ENCODE data around the gene TPP1.

TPP1 gene

DNA sequence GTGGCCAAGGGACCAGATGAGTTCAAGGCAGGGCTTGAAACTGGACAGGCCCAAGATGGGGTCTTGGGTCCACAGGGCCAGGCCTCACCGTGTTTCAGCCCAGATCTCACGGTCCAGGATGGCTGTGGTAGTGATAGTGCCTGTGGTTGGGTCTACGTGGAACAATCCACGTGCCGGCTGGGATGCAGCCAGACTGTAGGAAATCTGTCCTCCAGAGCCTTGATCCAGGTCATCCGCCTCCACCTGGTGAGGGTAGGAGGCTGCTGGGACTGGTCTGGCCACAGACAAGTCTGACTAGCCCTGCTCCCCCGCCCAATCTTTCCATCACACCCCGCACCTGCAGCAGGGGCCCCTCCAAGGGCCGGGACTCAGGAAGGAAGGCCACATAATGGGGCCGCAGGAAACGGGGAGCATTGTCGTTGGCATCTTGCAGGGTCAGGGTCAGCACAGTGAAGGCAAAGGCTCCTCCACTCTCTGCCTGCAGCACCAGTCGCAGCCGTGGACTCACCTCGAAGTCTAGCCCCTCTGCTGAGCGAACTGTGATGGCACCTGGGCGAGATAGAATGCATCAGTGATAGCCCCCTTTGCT, 6.7 kb upstream of the TPP1 start:
- no peak overlapping the region for H2AK5ac ChIP-seq (ENCODE audit: low read length)
- H3K4me2 ChIP-seq (ENCODE audit: low read length) = no peak overlapping the region
- H3K79me2 ChIP-seq (ENCODE audit: control insufficient read depth, insufficient read depth, low read length, poor library complexity) = no peaks in the 10 kb centered on the region
- no peak overlapping the region for H3K23ac ChIP-seq (ENCODE audit: low read length)
- H3K79me1 ChIP-seq (ENCODE audit: low read length) = no peaks in the 10 kb centered on the region
- no peak overlapping the region for H2BK120ac ChIP-seq (ENCODE audit: insufficient read depth, low read length, poor library complexity)
- H2AFZ ChIP-seq (ENCODE audit: insufficient read depth, low read length, poor library complexity) = no peak overlapping the region
- peak overlapping the region; percentile 10 for H3K4me3 ChIP-seq (ENCODE audit: low read depth, low read length)
- H3K36me3 ChIP-seq (ENCODE audit: control insufficient read depth in 1 of 2, insufficient read depth in 2 of 2, low read length in 2 of 2) = no peaks in the 10 kb centered on the region
- no peak overlapping the region for H3K18ac ChIP-seq (ENCODE audit: low read length)
- H2BK12ac ChIP-seq (ENCODE audit: low read length) = no peak overlapping the region
- H3K27me3 ChIP-seq (ENCODE audit: insufficient read depth, low read length) = peaks cover 20% of the 10 kb centered on the region
- no peak overlapping the region for H3K9ac ChIP-seq (ENCODE audit: low read length)
- H3K4ac ChIP-seq (ENCODE audit: low read depth, low read length) = no peak overlapping the region
- no peak for DNase-seq
- no peak overlapping the region for H3K27ac ChIP-seq (ENCODE audit: low read depth, low read length)
- no peak overlapping the region for H4K91ac ChIP-seq (ENCODE audit: low read depth, low read length)
- H3K4me1 ChIP-seq (ENCODE audit: control insufficient read depth in 1 of 2, insufficient read depth in 2 of 2, low read length in 2 of 2) = peaks cover 6 to 10% of the 10 kb centered on the region in 2 experiments
- WGBS (ENCODE audit: extremely low coverage, insufficient coverage, insufficient read length) = no CpG with 5 or more reads among the region's 17 CpGs
- H2BK5ac ChIP-seq (ENCODE audit: low read depth, low read length, poor library complexity) = no peak overlapping the region
- H4K8ac ChIP-seq (ENCODE audit: low read depth, low read length) = no peak overlapping the region
- no peak overlapping the region for H3K14ac ChIP-seq (ENCODE audit: low read length)
- no peak overlapping the region for H4K12ac ChIP-seq (ENCODE audit: low read depth, low read length)
- peaks cover 12% of the 10 kb centered on the region for H3K9me3 ChIP-seq (ENCODE audit: insufficient read depth, low read depth, low read length)

DNA sequence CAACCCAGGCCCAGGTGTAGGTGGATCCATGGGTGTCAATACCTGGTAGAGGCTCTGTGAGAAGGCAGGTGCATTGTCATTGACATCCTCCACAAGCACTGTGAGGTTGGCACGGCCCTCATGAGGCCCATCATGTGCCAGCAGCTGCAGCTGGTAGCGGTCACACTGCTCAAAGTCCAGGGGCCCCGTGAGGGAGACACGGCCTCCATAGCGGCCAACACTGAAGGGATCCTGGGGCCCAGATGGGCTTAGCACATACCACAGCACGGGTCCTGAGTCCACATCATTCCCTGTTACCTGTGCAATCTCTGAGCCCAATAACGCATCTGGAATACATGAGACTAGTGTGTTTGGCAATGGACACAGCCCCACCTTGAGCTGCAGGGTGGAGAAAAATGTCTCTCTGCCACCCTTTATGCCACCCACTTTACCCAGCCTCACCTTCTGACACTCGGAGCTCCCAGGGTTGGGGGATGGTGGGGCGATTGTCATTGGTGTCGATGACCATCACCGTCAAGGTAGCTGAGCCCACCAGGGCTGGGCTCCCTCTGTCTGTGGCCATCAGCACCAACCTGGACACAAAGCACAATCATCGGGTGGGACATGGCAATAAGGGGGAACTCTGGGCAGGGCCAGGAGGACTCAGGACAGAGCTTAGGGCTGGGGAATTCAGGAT, 6.1 kb upstream of the TPP1 start:
- H3K79me2 ChIP-seq (ENCODE audit: control insufficient read depth, insufficient read depth, low read length, poor library complexity) = no peaks in the 10 kb centered on the region
- H3K9me3 ChIP-seq (ENCODE audit: insufficient read depth, low read depth, low read length) = peaks cover 11% of the 10 kb centered on the region
- H2BK12ac ChIP-seq (ENCODE audit: low read length) = no peak overlapping the region
- no peak overlapping the region for H3K4me3 ChIP-seq (ENCODE audit: low read depth, low read length)
- H3K23ac ChIP-seq (ENCODE audit: low read length) = no peak overlapping the region
- no peak overlapping the region for H4K12ac ChIP-seq (ENCODE audit: low read depth, low read length)
- no peaks in the 10 kb centered on the region for H3K36me3 ChIP-seq (ENCODE audit: control insufficient read depth in 1 of 2, insufficient read depth in 2 of 2, low read length in 2 of 2)
- H3K9ac ChIP-seq (ENCODE audit: low read length) = no peak overlapping the region
- DNase-seq = no peak
- no peak overlapping the region for H3K4ac ChIP-seq (ENCODE audit: low read depth, low read length)
- H2BK5ac ChIP-seq (ENCODE audit: low read depth, low read length, poor library complexity) = no peak overlapping the region
- no peak overlapping the region for H2AK5ac ChIP-seq (ENCODE audit: low read length)
- peaks cover 14% of the 10 kb centered on the region for H3K27me3 ChIP-seq (ENCODE audit: insufficient read depth, low read length)
- no peak overlapping the region for H4K91ac ChIP-seq (ENCODE audit: low read depth, low read length)
- H3K14ac ChIP-seq (ENCODE audit: low read length) = no peak overlapping the region
- H3K4me1 ChIP-seq (ENCODE audit: control insufficient read depth in 1 of 2, insufficient read depth in 2 of 2, low read length in 2 of 2) = peaks cover 2 to 4% of the 10 kb centered on the region in 2 experiments
- no CpG with 5 or more reads among the region's 12 CpGs for WGBS (ENCODE audit: extremely low coverage, insufficient coverage, insufficient read length)
- no peak overlapping the region for H4K8ac ChIP-seq (ENCODE audit: low read depth, low read length)
- no peak overlapping the region for H3K18ac ChIP-seq (ENCODE audit: low read length)
- H3K79me1 ChIP-seq (ENCODE audit: low read length) = no peaks in the 10 kb centered on the region
- H3K4me2 ChIP-seq (ENCODE audit: low read length) = no peak overlapping the region
- H2BK120ac ChIP-seq (ENCODE audit: insufficient read depth, low read length, poor library complexity) = no peak overlapping the region
- H3K27ac ChIP-seq (ENCODE audit: low read depth, low read length) = no peak overlapping the region
- H2AFZ ChIP-seq (ENCODE audit: insufficient read depth, low read length, poor library complexity) = no peak overlapping the region

DNA sequence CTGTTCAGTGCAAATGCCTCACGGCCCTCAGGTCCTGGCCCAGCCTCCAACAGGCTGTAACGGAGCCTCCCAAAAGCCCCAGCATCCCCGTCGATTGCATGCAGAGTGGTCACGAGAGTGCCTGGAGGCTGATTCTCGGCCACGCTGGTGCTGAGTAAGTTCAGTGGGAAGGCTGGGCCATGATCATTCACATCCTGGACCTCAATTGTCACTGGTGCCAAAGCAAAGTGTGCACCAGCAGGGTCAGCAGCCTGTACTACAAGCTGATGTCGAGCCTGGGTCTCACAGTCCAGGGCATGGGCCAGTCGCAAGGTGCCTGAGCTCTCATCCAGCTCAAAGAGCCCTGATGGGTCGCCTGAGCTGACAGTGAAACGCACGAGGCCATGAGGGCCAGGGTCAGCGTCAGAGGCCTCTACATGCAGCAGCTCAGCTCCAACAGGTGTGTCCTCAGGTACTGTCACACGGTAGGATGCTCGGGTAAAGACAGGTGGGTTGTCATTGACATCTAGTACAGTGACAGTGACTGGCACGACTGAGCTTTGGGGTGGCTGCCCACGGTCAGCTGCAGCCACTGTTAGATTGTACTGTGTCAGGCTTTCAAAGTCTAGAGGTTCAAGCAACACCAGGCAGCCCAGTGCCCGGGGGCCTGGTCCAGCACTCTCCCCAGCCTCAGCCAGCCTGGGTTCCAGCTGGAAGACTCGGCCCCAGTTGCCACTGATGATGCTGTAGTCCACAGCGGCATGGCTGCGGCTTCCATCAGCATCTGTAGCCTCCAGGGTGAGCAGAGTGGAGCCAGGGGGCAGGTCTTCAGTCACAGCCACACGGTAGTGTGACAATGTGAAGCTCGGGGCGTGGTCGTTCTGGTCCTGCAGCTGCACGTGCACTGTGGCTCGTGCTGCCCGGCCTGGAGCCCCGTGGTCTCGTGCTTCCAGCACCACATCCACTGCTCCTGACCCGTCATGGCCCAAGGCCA, 4.5 kb upstream of the TPP1 start:
- Histone ChIP-seq H3K9ac (ENCODE audit: low read length) (no peak overlapping the region), H3K4ac (ENCODE audit: low read depth, low read length) (no peak overlapping the region), H4K91ac (ENCODE audit: low read depth, low read length) (no peak overlapping the region), H3K27me3 (ENCODE audit: insufficient read depth, low read length) (peaks cover 5% of the 10 kb centered on the region), H2BK120ac (ENCODE audit: insufficient read depth, low read length, poor library complexity) (no peak overlapping the region), H3K14ac (ENCODE audit: low read length) (no peak overlapping the region), H3K79me2 (ENCODE audit: control insufficient read depth, insufficient read depth, low read length, poor library complexity) (peaks cover 2% of the 10 kb centered on the region), H4K8ac (ENCODE audit: low read depth, low read length) (no peak overlapping the region), H3K4me1 (ENCODE audit: control insufficient read depth in 1 of 2, insufficient read depth in 2 of 2, low read length in 2 of 2) (peaks cover 1 to 3% of the 10 kb centered on the region in 2 experiments), H3K18ac (ENCODE audit: low read length) (no peak overlapping the region), H3K79me1 (ENCODE audit: low read length) (peaks cover 5% of the 10 kb centered on the region), H3K9me3 (ENCODE audit: insufficient read depth, low read depth, low read length) (peaks cover 5% of the 10 kb centered on the region), H2BK5ac (ENCODE audit: low read depth, low read length, poor library complexity) (no peak overlapping the region), H2BK12ac (ENCODE audit: low read length) (no peak overlapping the region), H2AK5ac (ENCODE audit: low read length) (no peak overlapping the region), H3K36me3 (ENCODE audit: control insufficient read depth in 1 of 2, insufficient read depth in 2 of 2, low read length in 2 of 2) (no peaks in the 10 kb centered on the region), H3K27ac (ENCODE audit: low read depth, low read length) (no peak overlapping the region), H4K12ac (ENCODE audit: low read depth, low read length) (no peak overlapping the region), H2AFZ (ENCODE audit: insufficient read depth, low read length, poor library complexity) (no peak overlapping the region), H3K23ac (ENCODE audit: low read length) (no peak overlapping the region), H3K4me2 (ENCODE audit: low read length) (no peak overlapping the region), H3K4me3 (ENCODE audit: low read depth, low read length) (no peak overlapping the region)
- no CpG with 5 or more reads among the region's 31 CpGs for WGBS (ENCODE audit: extremely low coverage, insufficient coverage, insufficient read length)
- DNase-seq = no peak

DNA sequence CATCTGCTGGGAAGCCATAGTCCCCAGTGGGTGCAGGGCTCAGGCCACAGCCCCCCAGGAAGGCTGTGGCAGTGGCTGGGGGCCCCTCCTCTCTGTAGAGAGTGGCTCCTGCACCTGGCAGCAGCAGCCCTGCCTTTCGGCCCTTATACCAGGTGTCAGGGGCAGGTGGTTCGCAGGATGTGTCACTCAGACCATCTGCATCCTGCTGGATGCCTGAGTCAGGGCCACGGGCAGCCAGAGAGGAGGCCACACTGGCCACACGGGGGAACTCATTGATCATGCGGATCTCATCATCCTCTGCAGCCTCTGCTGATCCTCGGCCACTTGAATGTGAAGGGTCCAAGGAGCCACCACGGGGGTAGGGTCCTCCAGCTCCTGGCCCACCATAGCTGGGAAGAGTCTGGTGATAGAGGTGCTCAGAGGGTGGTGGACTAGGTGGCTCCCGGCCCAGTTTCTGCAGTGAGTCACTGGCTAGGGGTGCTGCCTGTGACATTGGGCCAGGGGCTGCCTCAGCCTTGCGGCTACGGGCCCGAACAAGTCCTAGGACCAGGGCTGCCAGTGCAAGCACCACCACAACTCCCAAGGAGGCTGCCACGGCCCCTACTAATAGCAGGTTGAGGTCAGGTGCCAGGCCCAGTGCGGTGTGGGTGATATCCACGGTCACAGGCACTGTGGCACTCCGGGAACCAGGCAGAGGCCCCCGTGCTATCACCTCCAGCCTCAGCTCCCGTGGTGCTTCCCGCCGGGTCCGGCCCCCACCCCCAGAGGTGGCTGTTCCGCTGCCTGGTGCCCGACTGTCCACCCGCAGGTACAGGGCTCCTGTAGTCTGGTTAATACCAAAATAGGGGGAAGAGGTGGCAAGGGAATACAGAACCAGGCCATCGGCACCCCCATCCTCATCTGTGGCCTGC, 3.3 kb upstream of the TPP1 start:
- peak in 1 of 2 donors; percentile 38 for DNase-seq
- Histone ChIP-seq H4K12ac (ENCODE audit: low read depth, low read length) (no peak overlapping the region), H3K27me3 (ENCODE audit: insufficient read depth, low read length) (no peaks in the 10 kb centered on the region), H3K9me3 (ENCODE audit: insufficient read depth, low read depth, low read length) (peaks cover 5% of the 10 kb centered on the region), H2AFZ (ENCODE audit: insufficient read depth, low read length, poor library complexity) (no peak overlapping the region), H4K8ac (ENCODE audit: low read depth, low read length) (no peak overlapping the region), H3K79me2 (ENCODE audit: control insufficient read depth, insufficient read depth, low read length, poor library complexity) (peaks cover 3% of the 10 kb centered on the region), H3K4ac (ENCODE audit: low read depth, low read length) (no peak overlapping the region), H3K4me3 (ENCODE audit: low read depth, low read length) (no peak overlapping the region), H2BK120ac (ENCODE audit: insufficient read depth, low read length, poor library complexity) (no peak overlapping the region), H4K91ac (ENCODE audit: low read depth, low read length) (no peak overlapping the region), H3K18ac (ENCODE audit: low read length) (no peak overlapping the region), H3K27ac (ENCODE audit: low read depth, low read length) (no peak overlapping the region), H2BK5ac (ENCODE audit: low read depth, low read length, poor library complexity) (no peak overlapping the region), H3K4me1 (ENCODE audit: control insufficient read depth in 1 of 2, insufficient read depth in 2 of 2, low read length in 2 of 2) (peaks cover 7% of the 10 kb centered on the region in 2 experiments), H2BK12ac (ENCODE audit: low read length) (no peak overlapping the region), H3K23ac (ENCODE audit: low read length) (no peak overlapping the region), H3K9ac (ENCODE audit: low read length) (no peak overlapping the region), H2AK5ac (ENCODE audit: low read length) (no peak overlapping the region), H3K36me3 (ENCODE audit: control insufficient read depth in 1 of 2, insufficient read depth in 2 of 2, low read length in 2 of 2) (no peaks in the 10 kb centered on the region), H3K4me2 (ENCODE audit: low read length) (no peak overlapping the region), H3K14ac (ENCODE audit: low read length) (no peak overlapping the region), H3K79me1 (ENCODE audit: low read length) (peaks cover 5% of the 10 kb centered on the region)
- no CpG with 5 or more reads among the region's 24 CpGs for WGBS (ENCODE audit: extremely low coverage, insufficient coverage, insufficient read length)

All from trophoblast cell (in vitro differentiated cells and primary cell).